Liver (tissue), 9 donors: ENCODE results near the gene TTC28. TPM values are rescaled to one million over a fixed set of nuclear protein-coding genes. Genes with fewer than 3 reads are reported as not detected.

Experiments
- DNase-seq: peaks from one replicate; pipeline ENCODE4 v3.0.0-alpha.2; 2017; ENCODE audit warnings: low spot score
- H3K27ac ChIP-seq, 2 donors: one replicate each; pipeline ENCODE4 v1.7.0; 2013; ENCODE audit warnings: inconsistent platforms in 2 of 2, low read length in 2 of 2, control low read depth in 1 of 2, low read depth in 1 of 2, mild to moderate bottlenecking in 1 of 2
- H3K27me3 ChIP-seq, 4 donors: one replicate each; pipeline versions ENCODE4 v1.6.1 to v1.7.0; 2013; ENCODE audit warnings: low read length in 3 of 4, inconsistent platforms in 1 of 4, mild to moderate bottlenecking in 1 of 4, moderate library complexity in 1 of 4; ENCODE audit not compliant: control insufficient read depth in 4 of 4, insufficient read depth in 4 of 4
- H3K36me3 ChIP-seq, 4 donors: one replicate each; pipeline versions ENCODE4 v1.6.1 to v1.7.0; 2013; ENCODE audit warnings: low read length in 3 of 4, mild to moderate bottlenecking in 3 of 4, low read depth in 1 of 4, moderate library complexity in 1 of 4; ENCODE audit not compliant: control insufficient read depth in 4 of 4, insufficient read depth in 3 of 4
- H3K4me1 ChIP-seq, 4 donors: one replicate each; pipeline versions ENCODE4 v1.6.1 to v1.7.0; 2013; ENCODE audit warnings: low read length in 3 of 4, mild to moderate bottlenecking in 3 of 4, moderate library complexity in 1 of 4; ENCODE audit not compliant: control insufficient read depth in 4 of 4, insufficient read depth in 4 of 4
- H3K4me3 ChIP-seq, 3 donors: one replicate each; pipeline versions ENCODE4 v1.6.1 to v1.7.0; 2013; ENCODE audit warnings: low read length in 3 of 3, control low read depth in 1 of 3, low read depth in 1 of 3, mild to moderate bottlenecking in 1 of 3
- H3K9ac ChIP-seq, 2 donors: one replicate each; pipeline ENCODE4 v1.7.0; 2013; ENCODE audit warnings: low read length in 2 of 2, mild to moderate bottlenecking in 2 of 2, moderate library complexity in 2 of 2, control low read depth in 1 of 2, low read depth in 1 of 2
- H3K9me3 ChIP-seq, 4 donors: one replicate each; pipeline versions ENCODE4 v1.6.1 to v1.7.0; 2013; ENCODE audit warnings: low read length in 3 of 4; ENCODE audit not compliant: control insufficient read depth in 4 of 4
- ATF3 ChIP-seq: IDR thresholded peaks from 2 replicates; pipeline ENCODE4 v1.6.1; 2016; ENCODE audit warnings: antibody characterized with exemption
- EGR1 ChIP-seq, 2 donors: IDR thresholded peaks; 2 replicates each; pipeline ENCODE4 v1.6.1; 2016 to 2018; ENCODE audit warnings: antibody characterized with exemption in 2 of 2, low read depth in 2 of 2
- FOXA1 ChIP-seq: IDR thresholded peaks from 2 replicates; pipeline ENCODE4 v1.6.1; 2016; ENCODE audit warnings: antibody characterized with exemption
- FOXA2 ChIP-seq: IDR thresholded peaks from 2 replicates; pipeline ENCODE4 v1.6.1; 2016; ENCODE audit warnings: antibody characterized with exemption
- HNF4G ChIP-seq: IDR thresholded peaks from 2 replicates; pipeline ENCODE4 v1.6.1; 2016; ENCODE audit warnings: antibody characterized with exemption
- NR2F2 ChIP-seq: IDR thresholded peaks from 2 replicates; pipeline ENCODE4 v1.6.1; 2016; ENCODE audit warnings: antibody characterized with exemption
- RAD21 ChIP-seq, 2 donors: IDR thresholded peaks; 2 replicates each; pipeline ENCODE4 v1.6.1; 2016; ENCODE audit warnings: antibody characterized with exemption in 2 of 2, mild to moderate bottlenecking in 2 of 2
- REST ChIP-seq: IDR thresholded peaks from 2 replicates; pipeline ENCODE4 v1.6.1; 2016; ENCODE audit warnings: antibody characterized with exemption, mild to moderate bottlenecking
- RXRA ChIP-seq, 2 donors: IDR thresholded peaks; 2 replicates each; pipeline ENCODE4 v1.6.1; 2017 to 2018; ENCODE audit warnings: antibody characterized with exemption in 2 of 2, mild to moderate bottlenecking in 1 of 2
- TAF1 ChIP-seq: conservative IDR thresholded peaks from 2 replicates; pipeline ENCODE4 v1.6.1; 2016; ENCODE audit warnings: antibody characterized with exemption, mild to moderate bottlenecking
- YY1 ChIP-seq: IDR thresholded peaks from 2 replicates; pipeline ENCODE4 v1.6.1; 2016; ENCODE audit warnings: antibody characterized with exemption, mild to moderate bottlenecking
- ZBTB33 ChIP-seq: IDR thresholded peaks from 2 replicates; pipeline ENCODE4 v1.6.1; 2016; ENCODE audit warnings: antibody characterized with exemption
- WGBS: extraction: QIAGEN DNeasy Blood & Tissue Kit; methylation state at CpG from one replicate; pipeline ENCODE4 v1.1.7; 2013; 5-methylcytosine and 5-hydroxymethylcytosine counted together
- polyA plus RNA-seq, 2 donors: library from polyadenylated mRNA; stranded (reverse) in 1 of 2; unstranded in 1 of 2; fragments of 200-250 nt in 1 of 2; fragments of >200 nt in 1 of 2; fragmentation: Nextera tagmentation in 1 of 2; extraction: Ambion mirVana in 1 of 2; gene quantifications; one replicate each; pipeline versions ENCODE4 v1.2.1 to v1.2.3, GENCODE V29; 2013 to 2015
- total RNA-seq, 2 donors: library from RNA; depleted of rRNA; stranded (reverse); fragments of >200 nt; gene quantifications; one replicate each; pipeline ENCODE4 v1.2.3, GENCODE V29; 2014
- TF ChIP-seq, protein P1 (sequence below): IDR thresholded peaks from 2 replicates; pipeline ENCODE4 v1.6.1; 2016; ENCODE audit warnings: antibody characterized with exemption
- TF ChIP-seq, protein P2 (sequence below): fragments of 150-350 bp; IDR thresholded peaks from 2 replicates; pipeline ENCODE4 v1.5.1; 2017; ENCODE audit warnings: improper control_type of control experiment, low read depth, low read length; ENCODE audit not compliant: missing input control
- donor health status: healthy.
- donor health status: healthy.
- donor health status: healthy.
- donor health status: healthy.
- donor health status: healthy.

Gene TTC28
- total and polyA plus RNA-seq, 4 donors, result 4.2 to 19.4 (median 5.9) TPM

- Histone ChIP-seq H3K9me3 (no peaks in the 10 kb centered on the region), H3K27ac (no peak overlapping the region), H3K4me3 (no peak overlapping the region), H3K36me3 (no peaks in the 10 kb centered on the region), H3K9ac (no peak overlapping the region), H3K27me3 (no peaks in the 10 kb centered on the region), H3K4me1 (peaks cover 0 to 4% (median 0%) of the 10 kb centered on the region in 4 donors)
- WGBS, result 88% methylated on average over 5 of the region's 5 CpGs
- no peak for DNase-seq
- TF ChIP-seq, protein P1, sequence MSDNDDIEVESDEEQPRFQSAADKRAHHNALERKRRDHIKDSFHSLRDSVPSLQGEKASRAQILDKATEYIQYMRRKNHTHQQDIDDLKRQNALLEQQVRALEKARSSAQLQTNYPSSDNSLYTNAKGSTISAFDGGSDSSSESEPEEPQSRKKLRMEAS, result no peak
- TF ChIP-seq ZBTB33, result no peak
- TF ChIP-seq FOXA1, result no peak
- TF ChIP-seq, protein P2, sequence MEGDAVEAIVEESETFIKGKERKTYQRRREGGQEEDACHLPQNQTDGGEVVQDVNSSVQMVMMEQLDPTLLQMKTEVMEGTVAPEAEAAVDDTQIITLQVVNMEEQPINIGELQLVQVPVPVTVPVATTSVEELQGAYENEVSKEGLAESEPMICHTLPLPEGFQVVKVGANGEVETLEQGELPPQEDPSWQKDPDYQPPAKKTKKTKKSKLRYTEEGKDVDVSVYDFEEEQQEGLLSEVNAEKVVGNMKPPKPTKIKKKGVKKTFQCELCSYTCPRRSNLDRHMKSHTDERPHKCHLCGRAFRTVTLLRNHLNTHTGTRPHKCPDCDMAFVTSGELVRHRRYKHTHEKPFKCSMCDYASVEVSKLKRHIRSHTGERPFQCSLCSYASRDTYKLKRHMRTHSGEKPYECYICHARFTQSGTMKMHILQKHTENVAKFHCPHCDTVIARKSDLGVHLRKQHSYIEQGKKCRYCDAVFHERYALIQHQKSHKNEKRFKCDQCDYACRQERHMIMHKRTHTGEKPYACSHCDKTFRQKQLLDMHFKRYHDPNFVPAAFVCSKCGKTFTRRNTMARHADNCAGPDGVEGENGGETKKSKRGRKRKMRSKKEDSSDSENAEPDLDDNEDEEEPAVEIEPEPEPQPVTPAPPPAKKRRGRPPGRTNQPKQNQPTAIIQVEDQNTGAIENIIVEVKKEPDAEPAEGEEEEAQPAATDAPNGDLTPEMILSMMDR, result no peak
- no peak for TF ChIP-seq RXRA (IDR thresholded peaks at IDR 0.05)
- TF ChIP-seq RAD21 (IDR thresholded peaks at IDR 0.05), result no peak
- no peak for TF ChIP-seq NR2F2
- no peak for TF ChIP-seq REST
- no peak for TF ChIP-seq HNF4G
- TF ChIP-seq ATF3, result no peak
- no peak for TF ChIP-seq EGR1 (IDR thresholded peaks at IDR 0.05; ENCODE audit: low read depth in 2 of 2)
- TF ChIP-seq YY1, result no peak
- no peak for TF ChIP-seq FOXA2
Measured at GRCh38 chr22:28188178-28188879, 491.3 kb downstream of the TTC28 start.

- Histone ChIP-seq H3K9me3 (no peaks in the 10 kb centered on the region), H3K27ac (no peak overlapping the region), H3K4me1 (peaks cover 0 to 4% (median 0%) of the 10 kb centered on the region in 4 donors), H3K9ac (no peak overlapping the region), H3K36me3 (no peaks in the 10 kb centered on the region), H3K27me3 (no peaks in the 10 kb centered on the region), H3K4me3 (no peak overlapping the region)
- TF ChIP-seq ATF3, result no peak
- TF ChIP-seq RAD21 (IDR thresholded peaks at IDR 0.05), result no peak
- TF ChIP-seq, protein P2, result no peak
- TF ChIP-seq TAF1, result no peak
- TF ChIP-seq NR2F2, result no peak
- no peak for TF ChIP-seq FOXA1
- TF ChIP-seq, protein P1, result no peak
- WGBS, result 96% methylated on average over 3 of the region's 3 CpGs
- DNase-seq, result no peak
Measured at GRCh38 chr22:28187612-28188011, 492.0 kb downstream of the TTC28 start.
